Activated gamma-delta T cell treated with Interleukin-2 at 50 U/mL for 16 hours (primary cell): ENCODE results near the gene MGAT5B.

Source experiments
- DNase-seq: peaks from one replicate; pipeline ENCODE4 v3.0.0-alpha.2; 2020

MGAT5B gene

DNA sequence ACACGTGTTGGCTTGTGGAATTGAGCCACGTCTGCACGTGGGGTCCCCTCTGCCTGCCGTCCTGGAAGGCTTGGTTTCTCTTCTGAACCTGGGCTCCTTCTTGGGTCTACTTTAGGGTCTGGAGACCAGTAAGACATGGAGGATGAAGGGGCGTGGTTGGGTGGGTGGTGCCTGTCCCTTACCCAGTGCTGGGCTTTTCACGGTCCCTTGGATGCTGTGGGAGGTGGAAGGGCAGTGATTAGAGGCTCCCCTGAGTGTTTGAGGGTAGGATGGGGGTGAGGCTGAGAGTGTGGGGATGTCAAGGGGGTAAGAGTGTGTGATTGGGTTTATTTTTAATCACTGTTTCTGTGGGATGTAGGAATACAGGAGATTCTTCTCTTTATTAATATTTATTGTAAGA, 38.3 kb downstream of the MGAT5B start:
- no peak for DNase-seq

GRCh38 chr17:76907352-76907751, 39.1 kb downstream of the MGAT5B start:
- no peak for DNase-seq

- no peak for DNase-seq
These were observed 42.0 kb downstream of the MGAT5B start for GRCh38 chr17:76909971-76910760.

GRCh38 chr17:76911299-76912017, 43.3 kb downstream of the MGAT5B start:
- no peak for DNase-seq

- DNase-seq: no peak
These were observed 44.4 kb downstream of the MGAT5B start for GRCh38 chr17:76912421-76913164.

- DNase-seq: no peak
These were observed 46.7 kb downstream of the MGAT5B start for GRCh38 chr17:76914937-76915336.

- DNase-seq: no peak
These were observed 47.8 kb downstream of the MGAT5B start for GRCh38 chr17:76915840-76916510.

- DNase-seq: no peak
These were observed 49.6 kb downstream of the MGAT5B start for GRCh38 chr17:76917829-76918228.

- DNase-seq: no peak
These were observed 50.6 kb downstream of the MGAT5B start for GRCh38 chr17:76918811-76919210.

DNA sequence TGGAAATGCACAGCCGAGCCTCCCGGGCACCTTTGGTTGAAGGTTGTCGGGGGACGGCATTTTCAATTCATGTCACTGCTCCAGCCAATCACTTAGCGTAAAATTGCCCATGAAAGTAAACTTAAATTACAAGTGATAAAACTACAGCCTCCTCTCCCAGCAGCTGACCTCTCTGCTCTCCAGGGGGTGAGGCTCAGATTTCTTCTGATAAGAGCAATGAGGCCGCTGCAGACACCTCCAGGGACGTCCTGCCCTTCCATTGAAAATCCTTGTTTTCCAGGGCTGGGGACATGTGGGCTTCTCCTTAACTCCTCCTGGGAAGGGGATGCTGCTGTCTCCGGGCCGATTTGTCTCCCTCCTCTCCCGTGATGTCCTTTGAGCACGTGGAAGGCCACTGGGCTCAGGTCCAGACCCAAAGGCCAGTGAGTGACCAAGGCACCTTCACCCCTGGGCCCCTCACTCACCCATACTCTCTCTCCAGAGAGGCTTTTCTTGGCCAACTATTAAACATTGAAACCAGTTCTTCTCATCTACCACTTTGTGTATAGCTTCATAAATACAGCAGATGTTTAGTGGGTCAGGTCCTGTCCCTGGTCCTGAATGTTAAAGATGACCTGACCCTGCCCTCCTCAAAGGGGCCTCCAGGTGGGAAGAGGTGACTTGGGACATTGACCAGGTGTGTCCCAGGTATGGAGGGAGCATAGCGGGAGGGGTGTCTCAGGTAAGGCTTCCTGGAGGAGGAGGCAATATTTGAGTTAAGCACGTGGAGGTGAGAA, 52.3 kb downstream of the MGAT5B start:
- DNase-seq: no peak

GRCh38 chr17:76921340-76922036, 53.3 kb downstream of the MGAT5B start:
- no peak for DNase-seq

- no peak for DNase-seq
These were observed 53.9 kb downstream of the MGAT5B start for GRCh38 chr17:76922084-76922483.

- DNase-seq: no peak
These were observed 54.8 kb downstream of the MGAT5B start for GRCh38 chr17:76922967-76923366.

GRCh38 chr17:76923491-76923890, 55.3 kb downstream of the MGAT5B start:
- DNase-seq: no peak

- no peak for DNase-seq
These were observed 56.4 kb downstream of the MGAT5B start for GRCh38 chr17:76924345-76925342.

- DNase-seq: no peak
These were observed 57.3 kb downstream of the MGAT5B start for GRCh38 chr17:76925441-76925891.

DNA sequence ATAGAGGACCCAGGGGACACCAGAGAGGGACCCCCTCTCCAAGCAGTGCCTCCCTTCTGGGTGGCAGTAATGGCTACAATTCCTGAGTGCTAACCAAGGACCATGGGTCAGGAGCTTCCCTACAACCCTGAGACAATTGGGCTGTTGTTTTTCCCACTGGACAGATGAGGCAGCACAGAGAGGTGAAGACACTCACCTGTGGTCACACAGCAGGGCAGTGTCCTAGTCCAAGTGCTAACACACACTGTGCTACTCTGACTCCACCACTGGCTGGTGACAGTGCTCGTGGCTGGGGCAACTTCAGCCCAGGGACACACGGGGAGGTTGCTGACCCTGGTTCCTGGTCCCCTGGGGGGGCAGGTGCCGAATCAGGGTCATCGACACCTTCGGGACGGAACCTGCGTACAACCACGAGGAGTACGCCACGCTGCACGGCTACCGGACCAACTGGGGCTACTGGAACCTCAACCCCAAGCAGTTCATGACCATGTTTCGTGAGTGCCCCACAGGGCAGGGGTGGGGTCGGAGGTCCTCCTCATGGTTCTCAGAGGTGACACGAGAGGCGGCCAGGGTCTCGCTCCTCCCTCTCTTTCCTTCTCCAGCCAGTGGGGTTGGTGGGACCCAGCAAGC, 58.1 kb downstream of the MGAT5B start:
- DNase-seq: no peak

DNA sequence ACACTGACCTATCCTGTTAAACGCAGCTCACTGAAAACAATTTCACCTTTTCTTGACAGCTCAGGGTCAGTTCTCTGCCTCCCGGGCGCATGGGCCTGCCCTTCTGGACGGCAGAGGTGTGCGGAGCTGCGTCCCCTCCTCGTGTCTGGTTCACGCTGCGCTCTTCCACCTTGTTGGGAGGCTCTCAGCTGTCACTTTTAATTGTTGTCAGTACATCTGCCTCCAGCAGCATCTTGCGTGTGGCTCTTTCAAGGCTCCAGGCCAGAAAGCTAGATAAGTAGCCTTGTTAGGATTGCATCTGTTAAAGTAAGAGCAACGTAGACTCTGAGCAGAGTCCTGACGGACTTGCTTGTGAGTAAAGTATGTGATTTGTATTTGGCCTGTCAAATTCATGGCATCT, 59.4 kb downstream of the MGAT5B start:
- DNase-seq: no peak

- DNase-seq: no peak
These were observed 59.8 kb downstream of the MGAT5B start for GRCh38 chr17:76927982-76928381.

DNA sequence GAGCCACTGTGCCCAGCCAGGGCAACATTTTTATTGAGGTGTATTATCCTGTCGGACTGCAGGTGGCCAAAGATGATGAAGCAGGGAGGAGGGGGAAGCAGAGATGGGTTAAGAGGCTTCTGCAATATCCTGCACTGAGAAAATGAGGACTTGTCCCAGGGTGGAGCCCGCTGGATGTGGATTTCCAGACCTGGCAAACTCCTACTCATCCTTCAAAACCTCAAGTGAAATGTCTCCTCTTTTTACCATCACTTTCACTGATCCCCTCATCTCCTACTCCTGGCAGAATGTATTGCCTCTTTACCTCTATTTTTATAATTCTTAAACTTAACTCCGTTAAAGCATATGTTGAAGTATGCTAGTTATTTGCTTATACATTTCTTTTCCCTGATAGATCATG, 60.9 kb downstream of the MGAT5B start:
- DNase-seq: no peak
